Stomach (tissue), 9 donors: Measurements from ENCODE around the gene CYB5D1. TPM values are rescaled to one million over a fixed set of nuclear protein-coding genes. Genes with fewer than 3 reads are reported as not detected.

Experiments
- DNase-seq, 2 donors: peaks; one replicate each; pipeline versions ENCODE4 v3.0.0 to v3.0.0-alpha.2; 2013 to 2019
- H3K27ac ChIP-seq, 5 donors: fragments of 200-600 bp in 4 of 5; sonication (generic) in 4 of 5; one replicate each; pipeline ENCODE4 v1.5.1; 2013 to 2019; ENCODE audit warnings: mild to moderate bottlenecking in 1 of 5, moderate library complexity in 1 of 5
- H3K27me3 ChIP-seq, 3 donors: fragments of 200-600 bp; sonication (generic); one replicate each; pipeline ENCODE4 v1.5.1; 2017 to 2019; ENCODE audit warnings: mixed run types in 1 of 3
- H3K36me3 ChIP-seq, 4 donors: fragments of 200-600 bp; sonication (generic); 1 replicate in 3 of 4; 2 replicates in 1 of 4; pipeline ENCODE4 v1.5.1; 2016 to 2019
- H3K4me1 ChIP-seq, 4 donors: fragments of 200-600 bp; sonication (generic); one replicate each; pipeline ENCODE4 v1.5.1; 2016 to 2019
- H3K4me3 ChIP-seq, 4 donors: fragments of 200-600 bp; sonication (generic) in 3 of 4; one replicate each; pipeline ENCODE4 v1.5.1; 2016 to 2019; ENCODE audit warnings: mild to moderate bottlenecking in 1 of 4
- H3K9me3 ChIP-seq, 4 donors: fragments of 200-600 bp; sonication (generic); one replicate each; pipeline ENCODE4 v1.5.1; 2016 to 2019
- CTCF ChIP-seq, 7 experiments: fragments of 450-650 bp in 4 of 7; fragments of 200-600 bp in 3 of 7; sonication (generic) in 3 of 7; IDR thresholded peaks; one replicate each; pipeline ENCODE4 v1.5.1; 2016 to 2019; ENCODE audit warnings: antibody characterized with exemption in 7 of 7, control low read depth in 2 of 7, mild to moderate bottlenecking in 1 of 7
- EP300 ChIP-seq: sonication (generic); formaldehyde crosslinking; IDR thresholded peaks from one replicate; pipeline ENCODE4 v1.6.1; 2017; ENCODE audit warnings: antibody characterized with exemption
- POLR2A ChIP-seq, 4 donors: fragments of 450-650 bp; IDR thresholded peaks; one replicate each; pipeline ENCODE4 v1.6.1; 2016; ENCODE audit warnings: antibody characterized with exemption in 4 of 4, control low read depth in 2 of 4, mild to moderate bottlenecking in 1 of 4, moderate library complexity in 1 of 4
- POLR2AphosphoS5 ChIP-seq, 3 donors: sonication (generic); formaldehyde crosslinking; IDR thresholded peaks; one replicate each; pipeline ENCODE4 v1.6.1; 2016; ENCODE audit warnings: antibody characterized with exemption in 3 of 3
- WGBS, 5 donors: extraction: QIAGEN DNeasy Blood & Tissue Kit in 3 of 5; methylation state at CpG; one replicate each; pipeline versions ENCODE4 v1.1.5 to v1.1.7; 2013 to 2018; 5-methylcytosine and 5-hydroxymethylcytosine counted together
- intact Hi-C: fragments of 100-400 bp; cut with DNase I; formaldehyde crosslinking; loops from one replicate; pipeline ENCODE4 v1.15.1; 2023; ENCODE audit warnings: low total_unique reads
- polyA plus RNA-seq, 3 donors: library from polyadenylated mRNA; stranded (reverse); fragments of 200-250 nt; gene quantifications; one replicate each; pipeline ENCODE4 v1.2.3, GENCODE V29; 2013
- total RNA-seq, 5 donors: library from RNA; depleted of rRNA; stranded (reverse); fragments of >200 nt; gene quantifications; one replicate each; pipeline versions ENCODE4 v1.1.0 to v1.2.3, GENCODE V29; 2014 to 2016
- donor health status: healthy with polysubstance abuse.
- donor health status: Bipolar disorder and iron deficiency.
- donor health status: healthy.

Gene CYB5D1
- total and polyA plus RNA-seq, 8 donors = 1.8 to 12.0 (median 4.9) TPM; not detected in 1

GRCh38 chr17:7834957-7835813, 22.6 kb upstream of the CYB5D1 start:
- Histone ChIP-seq H3K36me3 (peaks cover 0 to 6% (median 2%) of the 10 kb centered on the region in 4 donors), H3K27ac (peak overlapping the region; percentile 92 to 100 (median 99)), H3K9me3 (no peaks in the 10 kb centered on the region), H3K4me1 (peaks cover 28 to 56% (median 51%) of the 10 kb centered on the region in 4 donors), H3K27me3 (no peaks in the 10 kb centered on the region), H3K4me3 (peak overlapping the region; percentile 66 to 80 (median 74))
- peak; percentile 97 to 100 for DNase-seq
- intact Hi-C loops = no loop called here
- TF ChIP-seq EP300 (no peak), CTCF (IDR thresholded peaks at IDR 0.05) (peak in 5 of 7 experiments; percentile 60 to 92 (median 80)), POLR2AphosphoS5 (IDR thresholded peaks at IDR 0.05) (peak; percentile 68 to 87 (median 83)), POLR2A (IDR thresholded peaks at IDR 0.05) (peak in 2 of 4 donors; percentile 31 to 43)
- 0 to 1% (median 0%) methylated on average over 33 to 69 of the region's 69 CpGs for WGBS, 5 donors

GRCh38 chr17:7835814-7836595, 21.8 kb upstream of the CYB5D1 start:
- no peaks in the 10 kb centered on the region for H3K27me3 ChIP-seq
- TF ChIP-seq EP300 (no peak), POLR2A (IDR thresholded peaks at IDR 0.05) (peak in 2 of 4 donors; percentile 69 to 79), CTCF (IDR thresholded peaks at IDR 0.05) (no peak), POLR2AphosphoS5 (IDR thresholded peaks at IDR 0.05) (peak; percentile 39 to 87 (median 54))
- H3K9me3 ChIP-seq = no peaks in the 10 kb centered on the region
- WGBS, 5 donors = 0% methylated on average over 44 to 61 of the region's 61 CpGs
- DNase-seq = peak; percentile 74 to 86
- intact Hi-C loops = no loop called here
- H3K27ac ChIP-seq = peak overlapping the region; percentile 92 to 100 (median 99)
- H3K4me3 ChIP-seq = peak overlapping the region; percentile 66 to 80 (median 74)
- H3K4me1 ChIP-seq = peaks cover 35 to 64% (median 59%) of the 10 kb centered on the region in 4 donors
- peaks cover 0 to 13% (median 8%) of the 10 kb centered on the region in 4 donors for H3K36me3 ChIP-seq

GRCh38 chr17:7836596-7837407, 21.0 kb upstream of the CYB5D1 start:
- H3K4me1 ChIP-seq = peaks cover 39 to 72% (median 66%) of the 10 kb centered on the region in 4 donors
- peaks cover 0 to 13% (median 8%) of the 10 kb centered on the region in 4 donors for H3K36me3 ChIP-seq
- peak; percentile 95 to 98 for DNase-seq
- 1 to 3% (median 2%) methylated on average over 19 of the region's 19 CpGs for WGBS, 5 donors
- peak; percentile 32 for TF ChIP-seq EP300
- no peak for TF ChIP-seq POLR2A (IDR thresholded peaks at IDR 0.05)
- TF ChIP-seq CTCF (IDR thresholded peaks at IDR 0.05) = peak in 1 of 7 experiments; percentile 4
- TF ChIP-seq POLR2AphosphoS5 (IDR thresholded peaks at IDR 0.05) = peak; percentile 31 to 91 (median 47)
- H3K27ac ChIP-seq = peak overlapping the region; percentile 92 to 100 (median 99)
- no peaks in the 10 kb centered on the region for H3K9me3 ChIP-seq
- H3K4me3 ChIP-seq = peak overlapping the region; percentile 66 to 80 (median 74)
- intact Hi-C loops = no loop called here
- H3K27me3 ChIP-seq = no peaks in the 10 kb centered on the region
